Testis (tissue), 3 donors: ENCODE data around the gene GOLGA6D. TPM values are rescaled to one million over a fixed set of nuclear protein-coding genes. Genes with fewer than 3 reads are reported as not detected.
"Not testable (repeated sequence)": the region's sequence is repeated elsewhere in the genome, so short reads cannot be mapped to it uniquely, and the experiment has no call there.

Experiments used
- DNase-seq: peaks from one replicate; pipeline ENCODE4 v3.0.0-alpha.2; 2019
- H3K27ac ChIP-seq, 2 donors: fragments of 200-600 bp; sonication (generic); one replicate each; pipeline ENCODE4 v1.5.1; 2019
- H3K27me3 ChIP-seq: fragments of 200-600 bp; sonication (generic); one replicate; pipeline ENCODE4 v1.5.1; 2019
- H3K36me3 ChIP-seq: fragments of 200-600 bp; sonication (generic); one replicate; pipeline ENCODE4 v1.5.1; 2017; ENCODE audit warnings: low read depth; ENCODE audit errors: missing control alignments
- H3K4me1 ChIP-seq: fragments of 200-600 bp; sonication (generic); one replicate; pipeline ENCODE4 v1.5.1; 2019
- H3K4me3 ChIP-seq, 2 donors: fragments of 200-600 bp; sonication (generic); one replicate each; pipeline ENCODE4 v1.5.1; 2017 to 2019
- H3K9me3 ChIP-seq: fragments of 200-600 bp; sonication (generic); one replicate; pipeline ENCODE4 v1.5.1; 2017
- CTCF ChIP-seq, 3 experiments: fragments of 450-650 bp in 2 of 3; fragments of 200-600 bp in 1 of 3; sonication (generic) in 1 of 3; IDR thresholded peaks; one replicate each; pipeline ENCODE4 v1.5.1; 2016 to 2019; ENCODE audit warnings: antibody characterized with exemption in 3 of 3, mild to moderate bottlenecking in 2 of 3, moderate library complexity in 1 of 3
- POLR2A ChIP-seq: fragments of 450-650 bp; IDR thresholded peaks from one replicate; pipeline ENCODE4 v1.6.1; 2017; ENCODE audit warnings: antibody characterized with exemption, mild to moderate bottlenecking, moderate library complexity
- WGBS, 2 donors: methylation state at CpG; one replicate each; pipeline ENCODE4 v1.1.5; 2018; 5-methylcytosine and 5-hydroxymethylcytosine counted together
- intact Hi-C: fragments of 100-400 bp; cut with DNase I; formaldehyde crosslinking; loops from one replicate; pipeline ENCODE4 v1.15.1; 2023; ENCODE audit warnings: low total_unique reads
- polyA plus RNA-seq: library from polyadenylated mRNA; stranded (reverse); fragments of 350-450 nt; fragmentation: Illumina TruSeq; extraction: RNeasy Lipid Tissue Mini Kit (QIAGEN cat#74804); gene quantifications from one replicate; pipeline ENCODE4 v1.2.3, GENCODE V29; 2014; ENCODE audit warnings: low read depth, low replicate concordance; ENCODE audit not compliant: insufficient read depth
- total RNA-seq, 2 donors: library from RNA; depleted of rRNA; stranded (reverse); fragments of >200 nt; gene quantifications; one replicate each; pipeline ENCODE4 v1.2.3, GENCODE V29; 2016

Gene GOLGA6D
- total and polyA plus RNA-seq, 3 donors from 2014 or later, result 13.1 to 29.8 (median 13.3) TPM

GRCh38 chr15:75313116-75313845 is 30.6 kb downstream of the GOLGA6D start:
- no peaks in the 10 kb centered on the region for H3K9me3 ChIP-seq
- H3K36me3 ChIP-seq, result no peaks in the 10 kb centered on the region
- 88 to 91% methylated on average over 10 to 13 of the region's 13 CpGs for WGBS, 2 donors
- no peaks in the 10 kb centered on the region for H3K27me3 ChIP-seq
- H3K4me3 ChIP-seq, result no peak overlapping the region
- TF ChIP-seq POLR2A (no peak), CTCF (IDR thresholded peaks at IDR 0.05) (no peak)
- H3K4me1 ChIP-seq, result no peaks in the 10 kb centered on the region
- H3K27ac ChIP-seq, result no peak overlapping the region
- intact Hi-C loops, result no loop called here
- no peak for DNase-seq

GRCh38 chr15:75314552-75315290 is 32.1 kb downstream of the GOLGA6D start:
- no peak for DNase-seq
- Histone ChIP-seq H3K4me3 (no peak overlapping the region), H3K36me3 (no peaks in the 10 kb centered on the region), H3K27me3 (no peaks in the 10 kb centered on the region), H3K27ac (no peak overlapping the region), H3K4me1 (no peaks in the 10 kb centered on the region), H3K9me3 (no peaks in the 10 kb centered on the region)
- TF ChIP-seq POLR2A (no peak), CTCF (IDR thresholded peaks at IDR 0.05) (no peak)
- intact Hi-C loops, result no loop called here
- 62 to 74% methylated on average over 4 to 5 of the region's 5 CpGs for WGBS, 2 donors

GRCh38 chr15:75319231-75319897 is 36.7 kb downstream of the GOLGA6D start:
- H3K9me3 ChIP-seq, H3K27me3 ChIP-seq, H3K27ac ChIP-seq, DNase-seq, H3K4me1 ChIP-seq, H3K4me3 ChIP-seq, H3K36me3 ChIP-seq, intact Hi-C loops: not testable (repeated sequence)
- 77 to 92% methylated on average over 5 of the region's 5 CpGs for WGBS, 2 donors

DNA sequence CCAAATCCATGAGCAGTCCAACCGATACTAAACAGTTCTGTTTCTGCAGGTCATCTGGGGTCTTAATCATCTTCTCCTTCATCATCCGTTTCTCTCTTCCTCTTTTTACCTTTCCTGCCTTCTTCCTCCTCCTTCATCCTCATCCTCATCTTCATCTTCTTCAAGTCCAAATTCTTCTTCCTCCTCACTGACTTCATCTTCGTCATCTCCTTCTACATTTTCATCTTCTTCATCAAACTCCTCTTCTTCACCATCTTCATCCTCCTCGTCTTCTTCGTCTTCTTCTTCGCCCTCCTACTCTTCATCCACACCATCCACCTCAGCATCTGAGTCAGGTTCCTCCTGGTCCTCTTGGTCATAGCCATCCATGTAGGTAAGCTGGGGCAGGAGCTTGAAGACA is 39.1 kb downstream of the GOLGA6D start:
- no peaks in the 10 kb centered on the region for H3K9me3 ChIP-seq
- H3K36me3 ChIP-seq, result no peaks in the 10 kb centered on the region
- no peaks in the 10 kb centered on the region for H3K4me1 ChIP-seq
- WGBS, 2 donors, result 91 to 92% methylated on average over 6 of the region's 6 CpGs
- intact Hi-C loops, result no loop called here
- DNase-seq, result no peak
- TF ChIP-seq POLR2A (no peak), CTCF (IDR thresholded peaks at IDR 0.05) (no peak)
- H3K27ac ChIP-seq, result no peak overlapping the region
- no peak overlapping the region for H3K4me3 ChIP-seq
- H3K27me3 ChIP-seq, result no peaks in the 10 kb centered on the region

DNA sequence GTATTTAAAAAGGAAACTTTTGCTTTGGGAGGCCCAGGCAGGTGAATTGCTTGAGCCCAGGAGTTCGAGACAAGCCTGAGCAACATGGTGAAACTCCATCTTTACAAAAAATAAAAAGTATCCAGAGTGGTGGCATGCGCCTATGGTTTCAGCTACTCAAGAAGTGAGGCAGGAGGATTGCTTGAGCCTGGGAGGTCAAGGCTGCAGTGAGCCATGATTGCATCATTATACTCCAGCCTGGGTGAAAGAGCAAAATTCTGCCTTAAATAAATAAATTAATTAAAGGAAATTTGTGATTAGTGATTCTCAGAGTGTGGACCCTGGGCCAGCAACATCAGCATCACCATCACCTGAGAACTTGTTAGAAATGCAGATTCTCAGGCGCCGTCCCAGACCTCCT is 43.3 kb downstream of the GOLGA6D start:
- no peaks in the 10 kb centered on the region for H3K4me1 ChIP-seq
- 88 to 95% methylated on average over 4 of the region's 4 CpGs for WGBS, 2 donors

More for the DNA sequence above, 43.3 kb downstream of the GOLGA6D start:
- TF ChIP-seq POLR2A, result no peak
- no peak for TF ChIP-seq CTCF (IDR thresholded peaks at IDR 0.05)
- Histone ChIP-seq H3K36me3 (no peaks in the 10 kb centered on the region), H3K4me3 (no peak overlapping the region), H3K9me3 (no peaks in the 10 kb centered on the region), H3K27me3 (no peaks in the 10 kb centered on the region), H3K27ac (no peak overlapping the region)
- DNase-seq, result no peak
- intact Hi-C loops, result no loop called here
